Fibroblast of peridontal ligament (primary cell): ENCODE results near the gene KHDC1L.
"Not testable (repeated sequence)": the region's sequence is repeated elsewhere in the genome, so short reads cannot be mapped to it uniquely, and the experiment has no call there.

ENCODE experiments used
- DNase-seq: peaks from one replicate; pipeline ENCODE4 v3.0.0-alpha.2; 2010; ENCODE audit errors: extremely low read depth

The KHDC1L gene

GRCh38 chr6:73207221-73207837 is 18.0 kb downstream of the KHDC1L start:
- no peak for DNase-seq

GRCh38 chr6:73204252-73204651 is 21.0 kb downstream of the KHDC1L start:
- no peak for DNase-seq

GRCh38 chr6:73203098-73203497 is 22.2 kb downstream of the KHDC1L start:
- peak; percentile 65 for DNase-seq

- DNase-seq, result no peak
These were observed 24.6 kb downstream of the KHDC1L start for GRCh38 chr6:73200735-73201134.

- DNase-seq, result no peak
These were observed 25.0 kb downstream of the KHDC1L start for GRCh38 chr6:73200247-73200646.

GRCh38 chr6:73194744-73195143 is 30.6 kb downstream of the KHDC1L start:
- no peak for DNase-seq

GRCh38 chr6:73193302-73193701 is 32.0 kb downstream of the KHDC1L start:
- not testable (repeated sequence) for DNase-seq

DNA sequence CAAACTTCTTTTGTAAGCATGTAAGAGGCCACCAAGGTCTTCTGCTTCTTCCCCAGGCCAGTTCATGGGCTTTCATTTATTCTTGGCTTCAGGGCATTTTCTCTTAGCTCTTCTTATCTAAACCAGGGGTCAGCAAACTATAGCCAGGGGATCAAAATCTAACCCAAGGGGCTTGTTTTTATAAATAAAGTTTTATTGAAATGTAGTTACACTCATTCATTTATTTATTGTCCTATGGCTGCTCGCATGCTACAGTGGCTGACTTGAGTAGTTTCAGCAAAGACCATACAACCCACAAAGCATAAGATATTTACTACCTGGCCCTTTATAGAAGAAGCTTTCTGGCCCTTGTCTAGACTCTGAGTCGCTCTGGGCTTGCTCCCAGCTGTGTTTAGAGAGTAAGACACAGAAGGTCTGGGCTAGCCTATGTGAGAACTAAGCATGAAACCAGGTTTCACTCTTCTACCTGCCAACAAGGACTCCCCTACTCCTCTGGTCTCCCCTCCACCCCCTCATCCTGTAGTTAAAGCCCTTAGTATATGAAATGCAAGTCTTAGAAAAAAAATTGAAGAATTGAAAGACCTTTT is 43.2 kb downstream of the KHDC1L start:
- DNase-seq, result no peak

- DNase-seq, result peak; percentile 91
These were observed 44.3 kb downstream of the KHDC1L start for GRCh38 chr6:73180763-73181619.

DNA sequence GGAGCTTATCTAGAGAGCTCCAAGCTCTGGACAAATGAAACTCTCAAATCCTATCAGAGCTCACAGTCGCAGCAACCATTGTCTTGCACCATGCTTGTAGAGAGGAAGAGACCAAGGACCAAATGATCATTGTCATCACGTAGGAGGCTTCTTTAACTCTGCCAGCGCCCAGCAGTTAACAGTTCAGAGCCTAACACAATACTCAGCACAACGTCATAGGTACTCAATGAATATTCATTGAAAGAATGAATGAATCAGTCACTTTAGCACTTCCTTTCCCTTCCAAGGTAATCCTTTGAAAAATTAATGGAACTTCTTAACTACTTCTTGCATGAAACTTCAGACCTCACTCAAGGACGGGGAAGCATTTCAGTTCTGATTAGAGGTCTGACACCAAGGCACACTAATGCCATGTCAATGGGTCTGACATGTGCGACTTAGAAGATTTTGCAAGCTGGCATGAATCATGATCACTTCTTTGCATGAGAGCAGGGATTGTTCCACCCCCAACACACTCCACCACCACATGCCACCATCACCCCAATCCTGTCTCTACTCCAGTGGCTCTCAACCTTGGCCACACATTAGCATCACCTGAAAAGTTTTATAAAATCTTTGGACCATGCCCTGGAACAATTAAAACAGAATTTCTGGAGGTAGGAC is 45.1 kb downstream of the KHDC1L start:
- DNase-seq, result peak; percentile 10

GRCh38 chr6:73177221-73177944 is 47.9 kb downstream of the KHDC1L start:
- no peak for DNase-seq

DNA sequence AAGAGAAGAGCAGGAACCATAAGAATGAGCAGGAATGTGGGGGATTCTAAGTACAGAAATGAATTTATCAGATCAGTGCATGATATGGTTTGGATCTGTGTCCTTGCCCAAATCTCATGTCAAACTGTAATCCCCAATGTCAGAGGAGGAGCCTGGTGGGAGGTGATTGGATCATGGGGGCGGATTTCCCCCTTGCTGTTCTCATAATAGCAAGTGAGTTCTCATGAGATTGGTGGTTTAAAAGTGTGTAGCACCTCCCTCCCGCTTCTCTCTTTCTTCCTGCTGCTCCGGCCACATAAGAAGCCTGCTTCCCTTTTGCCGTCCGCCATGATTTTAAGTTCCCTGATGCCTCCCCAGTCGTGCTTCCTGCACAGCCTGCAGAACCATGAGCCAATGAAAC is 49.2 kb downstream of the KHDC1L start:
- DNase-seq, result no peak

DNA sequence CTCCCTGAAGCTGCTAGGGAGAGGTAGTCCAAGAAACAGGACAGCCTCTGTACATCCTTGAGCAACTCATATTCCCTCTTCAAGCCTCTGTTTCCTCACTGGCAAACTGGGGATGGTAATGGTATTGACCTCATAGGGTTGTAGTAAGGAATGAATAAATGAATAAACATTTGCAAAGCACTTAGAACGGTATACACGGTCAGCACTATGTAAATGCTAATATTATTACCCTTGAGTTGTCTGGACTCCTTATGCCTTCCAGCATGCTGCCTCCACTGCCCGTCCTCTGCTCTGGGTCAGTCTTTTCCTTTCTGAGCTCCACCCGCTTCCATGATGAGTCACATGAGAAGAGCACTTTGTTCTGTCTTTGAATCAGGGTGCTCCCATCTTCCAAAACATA is 50.6 kb downstream of the KHDC1L start:
- DNase-seq, result no peak
